ENCODE results near the gene UBE2D3.
"Not testable (repeated sequence)": the region's sequence is repeated elsewhere in the genome, so short reads cannot be mapped to it uniquely, and the experiment has no call there.

UBE2D3 gene

DNA sequence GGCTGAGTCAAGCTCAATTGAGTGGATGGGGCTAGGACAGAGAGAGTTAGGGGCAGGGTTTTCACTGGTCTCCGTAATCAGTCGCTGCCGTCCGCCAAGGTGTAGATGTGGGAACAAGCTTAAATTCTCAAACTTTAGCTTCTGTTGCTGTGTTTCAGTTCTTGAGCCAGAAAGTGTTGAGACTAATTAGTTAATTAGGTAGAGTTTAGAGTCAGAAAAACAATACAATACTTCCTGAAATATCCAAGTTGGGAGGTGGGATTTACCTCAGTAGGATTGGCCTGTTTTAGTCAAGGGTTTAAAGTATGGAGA, 1.1 kb upstream of the UBE2D3 start:
- DNase-seq: no peak

DNA sequence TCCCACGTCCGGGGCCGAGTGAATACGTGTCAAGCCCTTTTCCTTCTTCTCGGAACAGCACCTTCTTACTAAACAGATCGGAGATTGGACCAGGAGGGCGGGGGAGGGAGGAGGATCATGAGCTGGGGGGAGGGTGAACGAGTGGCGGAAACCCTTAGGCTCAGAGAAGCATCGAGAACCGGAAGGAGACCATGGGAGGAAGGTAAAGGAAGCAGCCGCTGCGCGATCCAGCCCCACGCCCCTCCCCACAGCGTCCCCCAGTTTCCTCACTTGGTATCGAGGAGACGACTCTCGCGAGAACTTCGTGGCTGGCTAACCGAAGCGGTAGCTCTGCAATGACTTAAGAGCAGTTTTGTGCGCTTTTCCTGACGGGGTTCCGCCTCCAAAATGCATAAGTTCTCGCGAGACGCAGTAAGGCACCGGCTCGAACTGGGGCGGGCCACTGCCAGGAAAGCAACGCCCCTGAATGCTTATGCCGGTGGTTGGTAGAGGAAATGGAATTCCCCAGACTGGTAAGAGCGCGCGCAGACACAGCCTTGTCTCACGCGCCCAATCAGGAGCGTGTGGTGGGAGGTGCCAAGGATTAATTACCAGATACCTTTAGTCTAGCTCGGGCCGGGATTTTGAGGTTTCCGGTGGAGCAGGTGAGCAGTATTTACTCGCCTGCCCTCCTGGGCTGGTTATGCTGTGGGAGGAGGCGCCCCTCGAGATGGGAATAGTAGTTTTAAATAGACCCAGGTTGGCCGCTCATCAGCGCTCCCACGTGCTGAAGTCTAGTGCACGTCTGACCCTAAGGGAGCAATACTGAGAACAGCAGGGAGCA, 534 bp upstream of the UBE2D3 start:
- peak; percentile 99 for DNase-seq

DNA sequence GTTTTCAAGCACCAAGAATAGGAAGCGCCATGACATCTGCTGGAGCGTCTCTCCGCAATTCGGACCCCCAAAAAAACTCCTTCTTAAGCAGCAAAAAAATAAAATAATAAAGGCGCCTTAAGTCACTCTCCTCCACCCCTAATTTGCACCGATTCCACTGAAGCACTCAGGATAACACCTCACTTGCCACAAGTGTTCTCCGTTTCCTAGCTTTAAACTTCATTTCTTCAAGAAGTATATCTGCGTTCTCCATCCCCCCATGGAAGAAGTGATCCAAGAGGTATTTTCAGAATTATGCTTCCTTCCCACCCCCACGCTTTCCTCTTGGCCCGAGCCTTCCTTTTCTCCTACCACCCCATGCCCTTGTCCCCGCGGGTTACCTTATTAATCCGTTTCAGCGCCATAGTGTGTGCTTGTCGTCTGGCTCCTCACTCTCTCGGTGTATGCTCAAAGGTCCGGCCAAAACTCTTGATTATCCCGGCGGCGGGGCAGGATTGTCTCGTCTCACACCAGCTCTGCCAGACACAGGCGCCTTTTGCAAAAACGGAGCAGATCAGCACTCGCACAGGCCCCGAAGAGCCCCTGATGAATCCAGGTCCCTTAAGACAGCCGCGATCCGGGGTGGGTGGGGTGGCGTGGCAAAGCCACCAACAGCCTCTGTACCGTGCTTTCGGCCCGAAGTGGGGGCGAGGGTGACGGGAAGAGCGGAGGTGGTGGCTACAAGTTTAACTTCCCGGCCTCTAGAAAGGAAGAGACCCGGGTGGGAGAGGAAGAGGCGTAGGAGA, 1.1 kb downstream of the UBE2D3 start:
- DNase-seq: no peak

DNA sequence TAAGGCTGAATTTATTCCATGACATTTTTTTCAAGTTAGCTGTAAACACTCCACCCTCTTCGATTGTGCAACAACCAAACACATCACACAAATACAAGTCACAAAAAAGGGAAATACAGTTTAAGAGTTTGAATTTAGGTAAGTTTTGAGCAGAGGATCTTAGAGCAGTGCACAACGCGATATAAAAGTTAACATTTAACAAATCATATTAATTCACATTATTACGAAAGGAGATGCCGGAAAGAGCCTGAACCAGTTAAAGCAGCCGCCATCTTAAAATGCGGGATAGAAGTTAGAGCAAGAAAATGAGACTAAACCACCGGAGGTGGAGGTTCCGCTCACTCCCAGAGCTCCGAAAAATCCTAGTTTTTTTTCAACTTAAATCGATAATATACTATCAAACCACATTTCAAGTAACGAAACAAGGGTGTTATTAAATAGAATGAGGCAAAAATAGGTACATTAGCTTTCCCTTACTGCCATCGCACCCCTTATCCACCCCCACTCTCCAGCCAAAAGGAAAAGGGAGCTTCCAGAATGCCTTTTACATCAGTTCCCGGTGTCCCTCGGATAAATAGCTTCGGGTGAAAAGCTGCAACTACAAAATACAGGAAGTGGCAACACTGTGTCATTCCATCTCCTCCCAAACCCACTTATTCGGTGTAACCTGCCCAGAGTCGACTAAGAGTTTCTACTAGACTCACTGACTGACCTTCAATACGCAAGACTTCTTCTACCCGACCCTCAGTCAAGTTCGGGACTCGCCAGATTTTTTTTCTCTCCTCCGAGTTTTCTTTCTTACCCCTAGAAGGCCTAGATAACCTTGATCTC, 1.9 kb downstream of the UBE2D3 start:
- DNase-seq: peak; percentile 37

DNA sequence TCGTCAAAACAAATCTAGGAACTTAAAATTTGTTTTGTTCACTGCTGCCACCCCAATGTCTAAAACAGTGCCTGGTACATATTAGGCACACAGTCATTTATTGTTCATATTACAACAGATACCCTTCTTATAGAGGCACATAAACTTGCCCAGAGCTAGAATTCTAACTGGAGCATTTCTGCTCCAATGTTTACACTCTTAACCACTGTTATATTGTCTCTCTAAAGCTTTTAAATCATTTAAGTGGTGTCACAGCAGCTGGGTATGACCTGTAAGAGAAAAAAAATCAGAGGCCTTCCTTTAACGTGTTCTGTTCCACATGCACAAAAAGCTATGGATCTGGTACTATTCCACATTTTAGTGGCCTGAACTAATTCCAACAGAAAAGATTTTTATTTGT, 3.0 kb downstream of the UBE2D3 start:
- no peak for DNase-seq

DNA sequence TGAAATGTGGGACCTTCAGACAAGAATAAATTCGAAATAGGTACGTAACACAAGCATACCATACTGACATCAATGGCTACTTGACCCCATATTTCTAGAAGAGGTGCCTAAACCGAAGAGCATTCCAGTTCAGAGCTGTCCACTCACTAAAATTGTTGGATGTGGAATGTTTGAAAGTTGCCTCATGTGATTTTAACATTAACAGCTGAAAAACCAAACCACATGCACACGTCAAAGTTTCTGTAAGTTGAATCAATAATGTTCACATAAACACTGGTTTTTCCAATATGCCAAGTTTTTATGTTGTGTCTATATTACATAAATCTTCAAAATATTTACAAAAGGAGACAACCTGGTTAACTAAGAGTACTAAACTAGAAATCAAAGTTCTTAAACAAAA, 3.5 kb downstream of the UBE2D3 start:
- DNase-seq: no peak

DNA sequence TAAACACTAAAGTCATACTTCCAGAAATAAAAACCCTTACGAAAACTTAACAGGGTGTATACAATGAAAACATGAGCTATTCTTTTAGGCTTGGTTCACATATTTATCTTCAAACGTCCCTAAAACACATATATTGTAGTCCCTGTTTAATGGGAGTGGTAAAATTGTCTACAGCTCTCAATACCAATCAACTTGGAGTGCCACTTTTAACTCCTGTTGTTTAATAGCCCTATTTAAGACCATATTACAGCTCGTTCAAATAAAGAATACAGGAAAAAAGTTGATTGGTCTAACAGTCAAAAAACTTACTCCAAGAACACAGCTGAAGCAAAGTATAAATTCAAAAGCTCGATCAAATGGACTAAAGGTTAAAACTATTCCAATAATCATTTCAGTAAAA, 3.9 kb downstream of the UBE2D3 start:
- no peak for DNase-seq

DNA sequence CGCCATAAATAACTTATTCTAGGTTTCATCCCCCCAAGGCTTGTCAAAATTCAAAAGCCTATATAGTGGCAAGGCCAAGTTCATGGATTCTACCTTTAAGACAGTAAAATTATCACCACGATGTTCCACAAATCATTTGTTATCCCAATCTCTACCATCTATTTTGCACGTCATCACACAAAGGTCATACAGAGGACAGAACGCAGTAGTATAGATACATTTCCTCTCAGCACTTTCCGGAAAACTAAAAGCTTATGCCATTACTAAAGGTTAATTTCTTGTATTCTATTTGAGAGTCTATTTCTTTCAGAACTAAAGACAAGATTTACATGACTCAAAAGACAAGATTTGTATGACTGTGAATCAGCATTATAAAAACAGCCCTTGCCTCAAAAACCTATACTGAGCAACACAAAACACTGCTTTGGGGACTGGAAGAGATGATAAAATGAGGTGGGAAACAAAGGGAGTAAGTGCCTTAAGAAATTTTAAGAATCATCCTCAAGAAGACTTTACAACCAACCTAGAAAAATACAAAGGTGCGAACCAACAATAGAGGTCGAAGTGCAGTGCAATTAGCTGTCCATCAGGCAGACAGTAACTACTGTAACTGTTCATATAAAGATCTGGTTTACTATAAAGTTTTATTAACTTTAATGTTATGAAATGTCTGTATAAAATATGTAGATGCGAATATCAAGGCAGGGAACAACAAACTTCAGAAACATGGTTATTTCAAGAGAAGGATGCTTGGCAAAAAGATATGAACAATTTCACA, 7.6 kb downstream of the UBE2D3 start:
- no peak for DNase-seq

DNA sequence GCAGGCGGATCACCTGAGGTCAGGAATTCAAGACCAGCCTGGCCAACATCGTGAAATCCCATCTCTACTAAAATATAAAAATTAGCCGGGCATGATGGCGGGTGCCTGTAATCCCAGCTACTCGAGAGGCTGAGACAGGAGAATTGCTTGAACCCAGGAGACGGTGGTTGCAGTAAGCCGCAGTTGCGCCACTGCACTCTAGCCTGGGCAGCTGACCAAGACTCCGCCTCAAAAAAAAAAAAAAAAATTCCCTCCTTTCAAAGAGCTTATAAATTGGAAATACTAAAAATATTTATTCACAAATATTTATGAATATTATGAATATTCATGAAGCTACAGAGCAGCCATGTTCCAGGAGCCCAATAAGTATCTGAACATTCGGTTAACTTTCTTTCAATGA, 8.3 kb downstream of the UBE2D3 start:
- DNase-seq: not testable (repeated sequence)

DNA sequence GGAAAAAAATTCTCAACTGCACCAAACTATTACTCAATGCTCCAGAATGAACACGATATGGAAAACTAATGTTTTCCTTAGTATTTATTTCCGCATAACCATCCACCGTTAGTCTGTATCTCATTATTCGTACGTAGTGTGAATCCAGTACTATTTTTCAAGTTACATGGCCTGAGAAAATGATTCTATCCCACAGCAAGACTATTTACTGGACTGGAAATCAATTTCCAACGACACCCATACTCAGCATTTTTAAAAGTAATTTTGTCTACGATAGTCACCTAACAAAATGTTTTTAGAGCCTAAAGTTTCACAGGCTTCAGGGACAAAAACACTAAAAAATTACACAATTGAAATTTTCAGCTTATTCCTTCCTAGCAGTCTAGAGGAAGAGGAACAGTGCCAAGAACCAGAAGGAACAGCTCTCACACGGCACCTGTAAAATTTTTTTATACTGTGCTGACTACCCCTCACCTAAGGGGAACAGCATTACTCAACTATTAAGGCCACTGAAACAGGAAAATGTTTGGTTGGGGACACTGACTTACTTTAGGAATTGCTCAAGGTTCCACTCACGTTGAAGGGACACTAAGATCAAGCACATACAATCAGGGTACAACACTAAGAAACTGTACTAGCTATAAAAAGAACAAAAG, 9.6 kb downstream of the UBE2D3 start:
- no peak for DNase-seq

DNA sequence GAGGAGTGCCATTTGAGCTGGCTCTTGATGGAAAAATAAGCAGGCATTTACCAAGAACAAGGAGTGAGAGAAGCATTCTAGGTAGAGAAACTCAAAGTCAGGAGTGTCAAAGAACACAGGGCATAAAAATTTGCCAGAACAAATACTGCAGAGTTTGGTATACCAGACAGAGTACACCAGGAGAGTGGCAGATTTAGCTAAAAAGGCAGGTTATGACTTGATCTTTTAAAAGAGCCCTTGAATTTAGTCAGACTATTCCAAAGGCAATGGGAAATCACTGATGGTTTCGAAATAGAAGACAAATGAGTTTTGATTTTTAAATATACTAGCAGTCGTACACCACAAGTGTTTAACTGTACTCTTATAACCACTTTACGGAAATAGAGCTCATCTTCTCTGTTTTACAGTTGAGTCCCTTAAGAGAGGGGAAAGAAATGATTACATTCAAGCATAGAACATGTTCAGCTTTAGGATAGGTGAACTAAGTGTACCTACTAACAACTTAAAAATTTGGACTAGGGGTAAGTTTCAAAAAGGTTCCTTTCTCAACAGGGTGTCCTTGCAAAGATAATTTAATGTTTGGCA, 10.2 kb downstream of the UBE2D3 start:
- no peak for DNase-seq

DNA sequence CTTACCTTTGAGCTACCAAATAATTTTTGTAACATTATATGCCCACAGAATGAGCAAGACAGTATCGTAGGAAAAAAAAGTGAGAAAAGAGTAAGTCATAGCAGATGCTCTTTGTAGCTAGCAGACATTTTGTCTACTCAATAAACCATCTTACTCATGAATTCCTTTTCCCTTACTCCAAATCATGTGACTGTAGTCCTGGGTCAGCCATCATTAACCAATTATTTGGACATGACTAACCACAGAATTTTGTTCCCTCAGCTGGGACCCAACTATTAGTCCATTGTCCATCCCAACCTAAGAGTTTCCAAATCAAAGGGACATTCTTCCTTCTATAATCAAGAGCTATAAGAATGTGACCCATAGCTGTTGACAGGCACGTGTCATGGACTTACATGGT, 11.4 kb downstream of the UBE2D3 start:
- DNase-seq: peak; percentile 68

DNA sequence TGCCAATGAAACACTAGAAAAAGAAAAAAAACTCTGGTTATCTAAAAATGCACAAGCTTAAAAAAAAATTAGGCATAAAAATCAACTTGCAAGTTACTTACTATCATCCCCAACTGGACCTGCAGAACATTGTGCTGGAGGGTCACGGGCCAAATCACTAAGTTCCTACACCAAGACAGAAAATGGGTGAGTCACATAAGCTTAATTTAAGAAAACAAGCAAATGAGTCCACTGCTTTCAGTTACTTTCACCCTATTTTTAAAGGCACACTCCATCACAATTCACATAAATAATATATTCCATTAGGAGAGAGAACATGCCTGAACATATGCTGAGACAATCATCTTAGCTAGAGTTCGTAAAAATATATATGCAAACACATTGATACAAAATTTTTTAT, 17.7 kb downstream of the UBE2D3 start:
- DNase-seq: no peak

DNA sequence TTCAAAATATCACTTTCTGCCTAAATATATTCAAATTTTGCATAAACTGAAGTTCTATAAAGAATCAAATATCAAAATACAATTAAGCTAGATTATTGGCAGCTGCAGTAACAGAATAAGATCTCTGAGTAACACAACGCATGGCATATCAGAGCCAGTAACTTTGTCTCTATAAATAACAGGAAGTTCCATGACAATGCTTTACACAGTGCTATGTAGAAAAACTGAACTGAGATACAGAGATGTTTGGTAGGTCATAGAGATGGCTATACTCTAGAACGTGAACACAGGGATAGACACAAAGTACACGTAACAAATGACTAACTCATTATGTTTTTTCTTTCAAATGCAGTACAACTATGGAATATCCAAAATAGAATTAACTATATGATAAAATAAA, 18.2 kb downstream of the UBE2D3 start:
- DNase-seq: no peak

DNA sequence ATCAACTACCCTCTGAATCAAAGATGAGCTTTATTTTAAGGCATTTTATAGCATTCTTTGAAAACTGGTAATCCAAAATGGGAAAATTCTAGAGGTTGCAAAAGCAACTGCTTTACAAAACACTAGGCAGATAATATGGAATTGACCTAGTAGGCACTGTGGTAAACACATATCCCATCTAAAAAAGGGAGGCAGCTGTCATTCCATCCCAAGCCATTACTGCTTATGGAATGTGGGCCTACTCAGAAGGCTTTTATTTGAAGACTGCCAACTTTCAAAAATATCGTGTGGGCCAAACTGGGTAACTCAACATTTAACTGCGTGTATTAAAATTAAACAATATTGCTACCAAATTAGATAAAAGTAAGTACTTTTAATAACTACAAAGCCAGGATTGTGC, 19.3 kb downstream of the UBE2D3 start:
- no peak for DNase-seq

DNA sequence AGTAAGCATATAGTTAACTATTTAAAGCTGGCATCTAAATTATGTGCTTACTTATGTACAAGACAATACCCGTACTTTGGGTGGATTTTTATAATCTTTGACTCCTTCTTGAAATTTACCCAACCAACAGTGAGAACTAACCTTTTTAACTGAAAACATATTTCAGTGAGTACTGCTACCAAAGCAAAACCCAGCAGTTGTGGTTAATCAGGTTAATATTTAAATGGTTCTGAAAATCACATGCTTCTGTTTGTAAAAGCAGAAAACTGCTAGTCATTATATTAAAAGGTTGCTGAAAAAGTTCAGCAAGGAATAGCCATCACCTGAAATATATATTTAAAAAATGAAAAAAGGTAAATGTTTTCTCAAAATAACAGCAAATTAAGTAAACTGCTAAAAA, 20.0 kb downstream of the UBE2D3 start:
- DNase-seq: no peak

DNA sequence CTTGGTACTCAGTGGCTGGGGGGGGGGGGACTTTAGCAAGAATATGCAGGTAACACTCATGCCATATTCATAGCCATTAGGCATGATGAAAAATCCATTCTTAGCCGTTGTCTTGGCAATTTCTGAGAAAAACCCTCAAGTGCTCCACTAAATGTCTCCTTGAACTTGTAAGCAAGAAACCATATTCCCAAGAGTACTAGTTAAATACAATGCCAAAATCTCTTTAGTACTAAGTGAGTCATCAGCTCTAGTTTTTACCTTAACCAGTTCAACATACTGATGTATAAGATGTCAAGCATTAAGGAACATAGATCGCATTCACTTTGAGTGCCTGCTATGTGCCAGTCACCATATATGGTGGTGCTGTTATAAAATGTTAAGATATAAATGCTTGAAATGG, 27.5 kb downstream of the UBE2D3 start:
- DNase-seq: no peak

DNA sequence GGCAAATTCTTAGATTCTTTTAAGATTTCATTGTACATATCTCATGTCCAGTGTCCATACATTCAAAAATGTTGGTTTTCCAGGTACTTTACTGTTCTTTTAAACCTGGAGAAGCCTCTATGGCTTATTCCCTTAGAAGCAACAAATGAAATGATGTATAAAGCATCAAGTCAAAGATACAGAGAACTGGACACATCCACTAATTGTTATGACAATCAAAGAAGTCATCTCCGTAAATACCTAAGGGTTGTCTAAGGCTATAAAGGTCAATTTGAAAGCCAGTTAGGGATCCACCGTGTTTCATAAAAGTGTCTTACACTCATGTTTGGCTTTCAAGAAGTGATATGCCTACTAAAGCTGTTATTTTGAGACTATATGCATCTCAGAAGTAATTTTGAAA, 32.4 kb downstream of the UBE2D3 start:
- no peak for DNase-seq

DNA sequence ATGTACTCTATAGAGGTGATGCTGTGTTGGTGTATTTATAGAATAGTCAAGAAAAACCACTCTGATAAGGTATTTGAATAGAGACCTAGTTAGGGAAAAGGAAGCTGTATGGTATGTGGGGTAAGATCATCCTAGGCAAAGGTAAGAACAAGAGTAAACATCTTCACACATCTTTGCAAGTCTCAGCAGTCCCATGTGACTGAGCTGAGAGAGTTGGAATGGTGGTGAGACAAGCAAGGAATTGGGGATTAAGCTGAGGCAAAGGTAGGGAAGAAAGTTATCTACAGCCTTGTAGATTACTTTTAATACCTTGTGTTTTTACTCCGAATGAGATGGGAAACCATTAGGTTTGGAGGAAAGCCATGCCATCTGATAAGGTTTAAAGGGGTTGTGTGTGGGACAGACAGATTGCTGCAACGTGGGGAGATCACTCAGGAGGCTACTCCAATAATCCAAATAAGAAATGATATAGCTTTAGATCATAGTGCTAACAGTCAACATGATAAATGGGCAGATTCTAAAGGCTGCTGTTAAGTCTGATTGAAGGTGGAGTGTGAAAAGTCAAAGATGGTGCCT, 34.9 kb downstream of the UBE2D3 start:
- DNase-seq: no peak

DNA sequence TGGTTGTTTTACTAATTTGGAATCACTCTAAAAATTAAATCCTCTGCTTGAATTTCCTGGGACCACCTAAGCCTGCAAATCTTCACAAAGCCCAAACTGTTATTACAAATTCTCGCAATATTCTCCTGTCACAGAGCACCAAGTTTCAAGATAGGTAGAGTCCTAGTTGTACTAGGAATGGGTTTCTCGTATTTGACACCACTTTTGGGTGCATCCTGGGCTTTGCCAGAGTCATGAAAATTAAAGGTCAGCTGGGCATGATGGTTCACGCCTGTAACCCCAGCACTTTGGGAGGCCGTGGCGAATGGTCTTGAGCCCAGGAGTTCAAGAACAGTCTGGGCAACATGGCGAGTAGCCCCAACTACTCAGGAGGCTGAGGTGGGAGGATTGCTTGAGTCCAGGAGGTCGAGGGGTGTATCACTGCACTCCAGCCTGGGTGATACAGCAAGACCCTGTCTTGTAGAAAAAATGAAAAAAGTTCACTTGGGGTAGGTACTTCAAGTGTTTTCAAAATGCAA, 36.0 kb downstream of the UBE2D3 start:
- DNase-seq: no peak

DNA sequence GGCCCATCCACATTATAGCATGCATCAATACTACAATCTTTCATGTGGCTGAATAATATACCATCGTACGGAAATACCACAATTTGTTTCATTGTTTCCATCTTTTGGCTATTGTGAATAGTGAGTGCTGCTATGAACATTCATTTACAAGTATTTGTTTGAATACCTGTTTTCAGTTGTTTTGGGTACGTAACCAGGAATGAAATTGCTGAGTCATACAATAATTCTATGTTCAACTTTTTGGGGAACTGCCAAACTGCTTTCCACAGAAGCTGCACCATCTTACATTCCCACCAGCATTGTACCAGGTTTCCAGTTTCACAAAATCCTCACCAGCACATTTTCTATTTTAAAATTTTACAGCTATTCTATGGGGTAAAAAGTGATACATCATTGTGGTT, 38.0 kb downstream of the UBE2D3 start:
- DNase-seq: peak; percentile 52

All from NCI-H226 (cell line).